ENCODE data around the gene PDE6A. TPM values are rescaled to one million over a fixed set of nuclear protein-coding genes. Genes with fewer than 3 reads are reported as not detected.
"Not testable (repeated sequence)": the region's sequence is repeated elsewhere in the genome, so short reads cannot be mapped to it uniquely, and the experiment has no call there.

PDE6A gene
- total RNA-seq, 1 donor from 2014 or later: not detected

DNA sequence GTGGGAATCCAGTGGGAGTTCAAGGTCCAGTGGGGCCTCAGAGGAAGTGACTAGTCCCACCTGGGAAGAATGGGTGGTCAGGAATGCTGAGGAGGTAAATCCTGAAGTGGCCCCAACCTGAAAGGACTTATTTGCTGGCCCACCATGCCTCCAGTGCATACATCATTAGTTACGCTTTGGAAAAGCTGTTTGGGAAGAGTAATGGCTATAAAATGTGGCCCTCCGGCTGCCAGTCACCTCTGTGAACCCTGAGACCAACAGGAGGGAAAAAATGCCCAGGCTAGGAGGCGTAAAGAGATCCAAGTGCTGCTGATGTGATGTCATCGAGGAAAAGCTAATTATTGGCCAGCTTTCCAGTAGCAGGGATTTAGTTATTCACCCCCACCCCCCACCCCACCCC, 13.3 kb upstream of the PDE6A start:
- DNase-seq (ENCODE audit: low spot score): no peak
- ATAC-seq: no peak
- intact Hi-C loops (cut with DNase I): loop anchor here (1.0 kb wide), 1 partner anchor 29 kb away; no protein-coding TSS in a partner anchor

GRCh38 chr5:149956685-149957084, 12.1 kb upstream of the PDE6A start:
- DNase-seq (ENCODE audit: low spot score) (no peak), ATAC-seq (no peak)
- intact Hi-C loops (cut with DNase I): no loop called here

- ATAC-seq (peak; percentile 55), DNase-seq (ENCODE audit: low spot score) (no peak)
- intact Hi-C loops (cut with DNase I): no loop called here
These were observed 10.2 kb upstream of the PDE6A start for GRCh38 chr5:149954798-149955197.

DNA sequence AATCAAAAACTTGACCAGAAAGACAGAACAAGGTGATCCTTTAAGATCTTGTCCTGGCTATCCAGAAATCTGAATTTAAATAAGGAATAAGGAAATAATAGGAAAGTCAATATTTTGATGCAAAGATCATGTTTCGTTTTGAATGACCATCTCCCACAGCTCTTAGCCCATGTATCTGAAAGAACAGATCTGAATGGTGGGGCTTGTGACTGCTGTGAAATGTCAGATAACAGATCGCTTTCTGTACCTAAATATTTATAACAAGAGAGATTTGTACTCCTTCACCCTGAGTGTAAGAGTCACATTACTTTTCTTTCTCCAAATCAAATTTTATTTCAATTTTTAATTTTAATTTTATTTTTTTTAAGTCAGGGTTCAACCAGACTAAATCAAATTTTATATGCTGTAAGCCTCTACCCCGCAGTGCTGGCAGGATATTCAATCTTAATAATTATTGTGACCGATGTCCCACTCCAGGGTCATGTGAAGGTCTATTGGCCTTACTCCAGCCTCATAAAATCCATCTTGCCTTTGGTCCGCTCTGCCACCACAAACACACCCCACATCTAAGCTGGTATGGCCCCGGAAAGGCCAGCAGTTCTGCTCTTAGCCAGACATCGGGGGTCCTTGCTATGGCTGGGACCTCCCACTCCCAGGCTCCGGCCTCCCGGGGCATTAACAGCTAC, 9.0 kb upstream of the PDE6A start:
- ATAC-seq (no peak), DNase-seq (ENCODE audit: low spot score) (no peak)
- intact Hi-C loops (cut with DNase I): no loop called here

- intact Hi-C loops (cut with DNase I): no loop called here
- ATAC-seq (no peak), DNase-seq (ENCODE audit: low spot score) (no peak)
These were observed 6.7 kb upstream of the PDE6A start for GRCh38 chr5:149951138-149951749.

- intact Hi-C loops (cut with DNase I): no loop called here
- no peak for ATAC-seq
These were observed 4.4 kb upstream of the PDE6A start for GRCh38 chr5:149948993-149949392.

DNA sequence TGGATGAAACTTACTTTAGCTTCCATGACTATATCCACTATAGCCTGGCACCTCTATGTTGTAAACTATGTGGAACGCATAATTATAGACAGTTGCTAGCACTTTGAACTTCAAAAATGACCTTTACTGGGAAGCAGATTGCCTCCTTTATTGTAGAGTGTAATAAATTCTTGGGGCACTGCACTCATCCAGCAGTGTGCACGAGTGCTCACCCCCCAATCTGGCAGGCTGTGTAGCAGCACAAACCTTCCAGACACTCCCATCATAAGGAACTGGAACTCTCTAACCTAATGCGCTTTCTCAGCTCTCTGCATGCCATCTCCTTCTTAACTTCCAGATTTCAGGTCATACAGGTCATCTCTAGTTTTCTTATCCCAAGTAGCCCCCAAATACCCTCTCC, 1.5 kb upstream of the PDE6A start:
- intact Hi-C loops (cut with DNase I): no loop called here
- no peak for DNase-seq (ENCODE audit: low spot score)
- no peak for ATAC-seq

More at GRCh38 chr5:149948993-149949392, 4.4 kb upstream of the PDE6A start:
- DNase-seq (ENCODE audit: low spot score): no peak

- ATAC-seq; DNase-seq (ENCODE audit: low spot score); intact Hi-C loops (cut with DNase I): not testable (repeated sequence)
These were observed 1.2 kb downstream of the PDE6A start for GRCh38 chr5:149943177-149943949.

GRCh38 chr5:149942741-149943169, 1.8 kb downstream of the PDE6A start:
- DNase-seq (ENCODE audit: low spot score); intact Hi-C loops (cut with DNase I); ATAC-seq: not testable (repeated sequence)

DNA sequence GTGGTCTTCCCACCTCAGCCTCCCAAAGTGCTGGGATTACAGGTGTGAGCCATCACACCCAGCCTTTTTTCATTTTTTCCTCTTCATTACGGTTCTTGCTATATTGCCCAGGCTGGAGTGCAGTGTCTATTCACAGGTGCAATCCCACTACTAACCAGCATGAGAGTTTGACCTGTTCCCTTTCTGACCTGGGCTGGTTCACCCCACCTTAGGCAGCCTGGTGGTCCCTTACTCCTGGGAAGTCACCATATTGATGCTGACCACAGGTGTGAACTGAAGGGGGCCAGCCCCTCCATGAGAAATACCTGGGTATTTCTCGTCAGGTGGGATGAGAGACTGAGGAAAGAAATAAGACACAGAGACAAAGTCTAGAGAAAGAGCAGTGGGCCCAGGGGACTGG, 2.4 kb downstream of the PDE6A start:
- intact Hi-C loops (cut with DNase I): no loop called here
- ATAC-seq: no peak

GRCh38 chr5:149941795-149942194, 2.8 kb downstream of the PDE6A start:
- ATAC-seq: no peak
- DNase-seq (ENCODE audit: low spot score): no peak
- intact Hi-C loops (cut with DNase I): no loop called here

More for the DNA sequence above, 2.4 kb downstream of the PDE6A start:
- DNase-seq (ENCODE audit: low spot score): no peak

- no peak for DNase-seq (ENCODE audit: low spot score)
- intact Hi-C loops (cut with DNase I): no loop called here
- peak; percentile 86 for ATAC-seq
These were observed 3.5 kb downstream of the PDE6A start for GRCh38 chr5:149940941-149941644.

GRCh38 chr5:149940077-149940574, 4.5 kb downstream of the PDE6A start:
- DNase-seq (ENCODE audit: low spot score) (no peak), ATAC-seq (no peak)
- intact Hi-C loops (cut with DNase I): no loop called here

GRCh38 chr5:149939546-149939945, 5.0 kb downstream of the PDE6A start:
- DNase-seq (ENCODE audit: low spot score): no peak
- ATAC-seq: no peak
- intact Hi-C loops (cut with DNase I): no loop called here

DNA sequence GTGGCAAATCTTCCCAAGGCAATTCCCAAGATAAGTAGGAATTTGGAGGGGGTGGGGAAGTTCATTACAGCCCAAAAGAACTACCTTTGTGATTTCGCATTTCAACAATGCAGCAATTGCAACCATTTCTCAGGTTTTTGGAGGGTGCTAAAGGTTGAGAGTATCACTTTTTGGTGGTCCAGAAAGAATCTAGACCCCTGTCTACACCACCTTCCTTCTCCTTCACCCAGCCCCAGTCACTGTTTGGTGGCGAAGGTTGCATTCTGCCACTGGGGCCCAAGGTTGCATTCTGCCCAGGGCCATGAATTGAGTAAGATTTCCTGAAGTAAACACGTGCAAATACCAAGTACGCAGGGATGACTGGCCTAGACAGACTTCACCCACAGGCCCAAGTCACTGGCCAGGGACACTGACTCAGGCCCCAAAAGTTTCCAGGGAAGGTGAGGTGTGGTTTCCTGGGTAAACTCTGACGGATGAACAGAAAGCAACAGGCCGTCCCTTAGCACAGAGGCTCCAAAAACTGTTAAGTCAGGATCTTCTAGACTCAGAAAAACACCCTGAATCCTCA, 5.7 kb downstream of the PDE6A start:
- ATAC-seq (no peak), DNase-seq (ENCODE audit: low spot score) (no peak)
- intact Hi-C loops (cut with DNase I): no loop called here

- ATAC-seq (no peak), DNase-seq (ENCODE audit: low spot score) (no peak)
- intact Hi-C loops (cut with DNase I): no loop called here
These were observed 6.3 kb downstream of the PDE6A start for GRCh38 chr5:149938279-149938678.

GRCh38 chr5:149937610-149938009, 7.0 kb downstream of the PDE6A start:
- no peak for ATAC-seq
- no peak for DNase-seq (ENCODE audit: low spot score)
- intact Hi-C loops (cut with DNase I): no loop called here

DNA sequence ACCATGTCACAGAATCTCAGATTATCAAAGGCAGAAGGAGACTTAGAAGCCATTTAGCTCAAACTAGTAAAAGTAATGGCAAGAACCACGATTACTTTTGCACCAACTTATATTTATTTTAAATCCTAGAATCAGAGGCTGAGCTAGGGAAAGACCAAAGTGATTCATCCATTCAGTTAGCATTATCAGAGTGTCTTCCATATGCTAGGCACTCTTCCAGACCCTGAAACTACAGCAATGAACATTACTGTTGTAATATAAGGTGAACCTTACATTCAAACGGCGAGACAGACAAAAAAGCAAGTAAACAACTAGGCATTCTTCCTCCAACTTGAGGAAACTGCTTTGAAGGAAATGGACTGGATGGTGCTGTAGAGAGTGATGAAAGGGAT, 7.9 kb downstream of the PDE6A start:
- ATAC-seq (no peak), DNase-seq (ENCODE audit: low spot score) (no peak)
- intact Hi-C loops (cut with DNase I): no loop called here

Data from sciatic nerve (tissue), 2 donors.